HG03521 (cell line): Measurements from ENCODE around the gene PLIN5.

Source experiments
- ATAC-seq: cut with Tn5 transposase; IDR thresholded peaks from one replicate; pipeline ENCODE4 v1.9.1; 2021; ENCODE audit warnings: mild to moderate bottlenecking, moderate library complexity; ENCODE audit not compliant: unreplicated experiment

The PLIN5 gene

DNA sequence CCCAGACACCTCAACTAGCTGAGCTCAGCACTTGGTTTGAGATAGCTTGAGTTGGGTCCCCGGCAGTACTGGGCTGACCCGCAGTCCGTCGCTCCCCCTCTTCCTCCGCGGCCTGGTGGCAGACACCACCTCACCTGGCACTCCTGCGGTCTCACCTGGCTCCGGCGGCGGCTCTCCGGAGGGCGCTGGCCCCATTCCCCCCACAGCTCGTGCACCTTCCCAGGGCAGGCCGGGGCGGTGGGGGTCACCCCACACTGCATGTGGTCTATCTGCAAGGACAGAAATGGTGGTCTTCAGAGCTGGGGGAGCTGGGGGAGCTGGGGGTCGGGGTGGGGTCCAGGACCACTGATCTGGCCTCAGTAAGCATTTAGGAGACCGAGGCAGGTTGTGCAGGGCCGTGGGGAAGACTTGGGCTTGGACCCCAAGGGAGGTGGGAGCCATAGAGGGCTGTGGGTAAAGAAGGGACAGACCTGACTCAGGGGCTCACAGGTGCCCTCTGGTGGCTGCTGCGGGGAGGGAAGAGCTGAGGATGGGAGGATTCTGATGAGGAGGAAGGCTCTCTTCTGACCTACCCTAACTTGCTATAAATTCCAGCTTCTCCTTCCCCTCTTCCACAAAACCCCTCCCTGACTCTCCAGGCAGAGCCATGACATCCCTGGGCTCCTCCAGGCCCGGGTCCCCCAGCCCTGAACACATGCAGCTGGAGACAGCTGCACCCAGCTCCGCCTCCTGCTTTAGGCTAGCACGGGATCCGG, 10.0 kb downstream of the PLIN5 start:
- ATAC-seq = no peak

DNA sequence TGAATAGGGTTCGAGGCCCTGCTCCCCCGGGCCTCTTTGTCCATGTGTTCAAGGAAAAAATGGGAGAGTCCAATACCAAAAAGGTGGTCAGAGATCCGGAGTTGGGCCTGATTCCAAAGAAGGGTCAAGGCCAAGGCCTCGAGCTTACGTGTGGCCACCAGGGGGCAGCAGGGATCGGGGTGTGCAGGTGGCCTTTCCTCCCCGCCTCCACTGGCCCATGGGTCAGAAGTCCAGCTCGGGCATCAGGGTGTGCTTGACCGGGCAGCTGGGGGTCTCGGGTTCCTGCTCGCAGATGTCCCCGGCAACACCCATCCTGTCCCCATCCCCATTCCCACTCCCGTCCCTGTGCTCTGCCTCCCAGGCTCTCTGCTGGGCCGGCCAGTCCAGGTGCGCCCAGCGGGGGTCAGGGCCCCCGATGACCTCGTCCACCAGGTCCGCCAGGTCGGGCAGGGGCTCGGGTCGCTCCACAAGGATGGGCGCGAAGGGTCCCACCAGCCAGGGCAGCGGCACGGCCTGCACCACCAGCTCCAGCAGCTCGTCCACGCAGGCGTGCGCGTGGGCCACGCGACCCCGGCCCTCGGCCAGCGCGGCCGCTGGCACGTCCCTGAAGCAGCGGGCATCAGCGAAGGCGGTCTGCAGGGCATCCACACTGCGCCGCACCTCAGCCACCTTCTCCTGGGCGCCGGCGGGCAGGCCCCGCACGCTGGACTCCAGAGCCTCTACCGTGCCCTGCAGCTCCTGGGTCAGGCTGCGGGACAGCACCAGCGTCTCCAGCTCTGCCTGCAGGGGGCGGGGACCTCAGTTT, 11.5 kb downstream of the PLIN5 start:
- ATAC-seq = no peak

DNA sequence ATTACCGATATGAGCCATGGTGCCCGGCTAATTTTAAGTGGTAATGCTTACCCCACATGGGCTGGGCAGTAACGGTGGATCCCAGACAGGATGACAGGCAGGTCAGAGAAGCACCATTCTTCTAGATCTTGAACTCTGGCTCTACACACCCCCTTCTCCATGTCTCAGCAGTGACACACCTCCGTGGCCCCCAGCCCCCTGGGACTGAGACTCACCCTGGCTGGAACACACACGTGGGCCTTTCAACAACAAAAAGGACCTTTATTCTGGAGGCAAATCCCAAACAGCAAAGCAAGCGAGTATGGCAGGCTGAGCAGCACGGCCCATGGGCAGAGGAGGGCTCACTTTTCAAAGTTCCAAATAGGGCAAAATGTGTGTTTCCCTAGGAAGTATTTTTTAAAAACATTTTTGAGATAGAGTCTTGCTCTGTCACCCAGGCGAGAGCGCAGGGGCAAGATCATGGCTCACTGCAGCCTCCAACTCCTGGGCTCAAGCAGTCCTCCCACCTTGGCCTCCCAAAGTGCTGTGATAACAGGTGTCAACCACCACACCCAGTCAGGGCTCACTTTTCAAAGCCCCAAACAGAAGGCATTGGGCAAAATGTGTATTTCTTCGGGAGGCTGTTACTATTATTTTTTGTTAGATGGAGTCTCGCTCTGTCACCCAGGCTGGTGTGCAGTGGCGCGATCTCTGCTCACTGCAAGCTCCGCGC, 12.6 kb downstream of the PLIN5 start:
- no peak for ATAC-seq

DNA sequence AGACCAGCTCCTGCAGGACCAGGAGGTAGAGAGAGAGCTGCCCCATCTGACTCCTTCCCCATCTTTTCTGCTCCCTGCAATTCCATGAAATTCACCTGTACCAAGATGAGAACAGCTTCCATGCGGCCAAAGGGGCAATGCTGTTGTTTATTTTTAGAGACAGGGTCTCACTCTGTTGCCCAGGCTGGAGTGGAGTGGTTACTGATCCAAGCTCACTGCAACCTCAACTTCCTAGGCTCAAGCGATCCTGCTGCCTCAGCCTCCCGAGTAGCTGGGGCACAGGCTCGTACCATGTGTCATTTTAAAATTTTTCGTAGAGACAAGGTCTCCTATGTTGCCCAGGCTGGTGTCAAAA, 13.2 kb downstream of the PLIN5 start:
- no peak for ATAC-seq

DNA sequence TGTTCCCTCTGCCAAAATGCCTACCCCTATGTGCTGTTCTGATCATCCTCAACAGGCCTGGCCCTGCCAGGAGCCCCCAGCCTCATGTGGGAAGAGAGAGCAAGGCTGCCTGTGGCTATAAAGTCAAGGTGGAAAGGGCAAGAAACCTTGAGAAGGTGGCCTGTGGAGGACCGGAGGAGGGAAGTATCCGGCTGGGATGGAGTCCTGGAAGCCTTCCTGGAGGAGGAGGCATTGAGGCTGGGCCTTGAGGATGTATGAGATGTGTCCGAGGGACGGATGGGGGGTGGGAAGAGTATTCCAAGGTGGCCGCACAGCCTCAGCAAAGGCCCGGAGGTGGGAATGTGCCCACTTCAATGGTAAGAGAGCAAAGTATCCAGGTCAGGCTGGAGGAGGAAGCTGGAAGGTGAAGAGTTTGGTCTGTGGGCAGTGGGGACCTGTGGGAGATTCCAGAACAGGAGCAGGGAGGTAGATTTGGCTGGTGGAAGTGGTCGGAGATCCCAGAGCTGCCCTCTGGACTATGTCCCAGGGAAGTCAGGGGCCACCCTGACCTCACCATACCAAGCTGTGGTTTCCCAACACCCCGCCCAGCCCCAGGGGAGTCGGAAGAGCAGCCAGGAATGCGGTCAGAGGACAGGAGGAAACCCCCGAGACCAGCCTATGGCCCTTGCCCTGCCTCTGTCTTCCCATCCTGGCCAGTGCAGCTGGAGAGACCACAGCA, 13.7 kb downstream of the PLIN5 start:
- ATAC-seq = no peak

DNA sequence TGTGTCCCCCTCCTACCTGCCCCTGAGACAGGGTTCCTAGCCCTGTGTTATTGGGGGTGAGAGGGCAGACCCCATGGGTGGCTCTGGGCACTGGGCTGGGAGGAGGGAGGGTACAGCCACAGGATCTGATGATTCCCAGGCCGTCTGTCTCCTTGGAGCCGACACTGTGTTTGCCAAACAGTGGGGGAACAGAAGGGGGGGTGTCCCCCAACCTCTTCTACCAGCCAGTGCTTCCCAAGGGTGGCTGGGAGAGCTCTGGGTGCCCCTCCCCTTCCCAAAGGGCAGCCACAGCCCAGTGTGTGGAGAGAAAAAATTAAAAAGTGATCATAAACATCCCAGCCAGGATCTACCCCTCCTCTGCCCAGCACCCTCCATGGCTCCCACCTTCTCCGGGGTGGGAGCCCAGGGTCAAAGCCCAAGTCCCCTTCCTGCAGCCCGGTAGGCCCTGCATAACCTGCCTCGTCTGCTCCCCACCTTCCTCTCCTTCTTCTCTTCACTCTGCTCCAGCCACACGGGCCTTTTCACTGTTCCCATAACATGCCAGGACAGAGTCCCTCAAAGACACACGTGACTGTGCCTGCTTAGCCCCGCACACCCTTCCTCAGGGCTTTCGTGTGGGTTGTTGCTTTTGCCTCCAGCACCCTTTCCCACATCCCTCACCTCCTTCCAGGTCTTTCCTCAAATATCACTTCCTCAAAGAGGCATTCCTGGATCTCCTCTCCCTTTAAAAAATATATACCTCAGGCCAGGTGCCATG, 15.3 kb downstream of the PLIN5 start:
- no peak for ATAC-seq

DNA sequence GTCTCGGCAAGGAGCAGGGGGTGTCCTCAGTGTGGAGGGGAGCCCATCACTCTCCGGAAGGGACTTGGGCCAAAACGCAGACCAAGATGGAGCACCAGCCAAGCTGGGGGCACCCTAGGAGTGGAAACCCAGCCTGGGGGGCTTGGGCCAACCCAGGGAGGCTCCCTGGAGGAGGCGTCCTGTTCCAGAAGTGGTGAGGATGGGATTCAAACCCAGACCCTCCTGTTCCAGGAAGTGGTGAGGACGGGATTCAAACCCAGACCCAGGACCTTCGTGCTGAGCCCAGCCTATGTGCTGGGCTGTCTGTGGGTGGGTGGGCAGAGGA, 15.9 kb downstream of the PLIN5 start:
- ATAC-seq = no peak

DNA sequence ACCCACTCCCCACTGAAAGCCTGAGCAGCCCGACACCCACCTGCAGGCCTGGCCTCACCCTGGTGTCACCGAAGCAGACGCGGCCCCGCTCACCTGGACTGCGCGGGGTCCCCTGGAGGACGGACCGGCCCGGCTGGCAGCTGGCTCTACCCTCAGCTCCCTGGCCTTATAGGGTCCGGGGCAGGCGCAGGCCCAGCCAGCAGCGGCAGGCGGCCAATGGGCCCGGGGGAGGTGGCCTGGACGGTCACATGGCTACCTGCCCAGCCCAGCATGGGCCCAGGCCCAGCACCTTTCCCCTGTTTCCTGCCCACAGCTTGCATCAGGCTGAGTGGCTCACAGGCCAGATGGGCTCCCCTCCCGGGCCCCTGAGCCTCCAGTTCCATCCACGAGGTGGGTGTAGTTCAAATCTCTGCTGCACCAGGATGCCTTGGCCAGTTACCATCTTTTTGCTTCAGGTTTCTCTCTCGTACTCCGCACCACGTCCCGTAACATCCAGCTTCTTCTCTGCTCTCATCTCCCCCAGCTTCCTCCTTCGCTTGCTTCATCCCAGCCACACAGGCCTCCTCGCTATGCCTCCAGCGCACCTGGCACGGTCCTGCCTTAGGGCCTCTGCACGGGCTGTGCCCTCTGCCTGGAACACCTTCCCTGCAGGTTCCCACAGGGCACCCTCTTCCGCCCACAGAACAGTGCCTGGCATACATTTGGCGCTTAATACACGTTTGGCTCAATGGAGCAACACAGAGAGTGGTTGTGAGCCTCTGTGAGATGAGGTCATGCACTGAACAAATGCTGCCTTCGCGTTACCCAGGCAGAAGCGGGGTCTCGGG, 16.5 kb downstream of the PLIN5 start, which contains the start of gene PLIN4:
TSS of gene PLIN4 (minus strand) at position 142 of the 827 bp plus-strand sequence. CDS start 214 bp downstream, outside the sequence.
- ATAC-seq = no peak

DNA sequence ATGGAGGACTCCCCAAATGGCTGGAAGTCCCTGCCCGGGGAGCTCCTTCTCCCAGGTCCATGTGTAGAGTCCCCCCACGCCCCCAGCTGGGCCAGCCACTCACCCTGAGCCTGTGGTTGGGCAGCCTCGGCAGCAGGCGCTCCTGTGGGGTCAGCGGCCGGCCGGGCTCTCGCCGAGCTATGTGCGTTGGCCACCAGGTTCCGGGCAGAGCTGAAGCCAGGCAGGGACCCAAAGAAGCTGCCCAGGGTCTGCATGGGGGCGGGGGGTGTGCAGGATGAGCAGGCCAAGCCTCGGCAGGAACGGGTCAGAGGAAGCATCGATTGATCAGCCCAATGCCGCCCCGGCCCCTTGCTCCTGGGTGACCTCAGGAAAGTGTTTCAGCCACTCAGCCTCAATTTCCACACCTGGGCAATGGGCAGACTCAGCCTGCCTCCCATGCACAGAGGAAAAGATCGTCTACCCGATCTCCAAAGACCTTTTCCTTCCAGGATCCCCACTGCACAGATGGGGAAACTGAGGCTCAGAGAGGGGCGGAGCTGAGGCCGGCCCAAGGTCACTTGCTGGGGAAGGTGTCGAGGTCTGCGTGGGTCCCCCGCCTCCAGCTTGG, 17.5 kb downstream of the PLIN5 start:
- no peak for ATAC-seq

DNA sequence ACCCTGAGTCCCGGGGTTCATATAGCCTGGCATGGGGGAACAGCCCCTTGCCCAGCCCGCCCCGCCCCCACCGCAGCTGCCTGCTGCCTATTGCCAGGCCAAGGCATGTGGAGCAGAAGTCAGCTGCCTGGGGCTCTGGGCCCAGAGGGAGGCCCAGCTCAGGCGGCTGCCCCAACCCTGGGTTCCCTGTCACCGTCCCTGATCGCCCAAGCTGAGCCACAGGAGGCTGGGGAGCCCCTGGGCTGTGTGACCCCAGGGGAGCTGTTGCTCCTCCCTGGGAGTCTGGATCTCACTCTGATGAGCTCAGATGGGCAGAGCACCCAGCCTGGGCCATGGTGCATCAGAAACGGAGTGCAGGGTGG, 18.1 kb downstream of the PLIN5 start:
- no peak for ATAC-seq

DNA sequence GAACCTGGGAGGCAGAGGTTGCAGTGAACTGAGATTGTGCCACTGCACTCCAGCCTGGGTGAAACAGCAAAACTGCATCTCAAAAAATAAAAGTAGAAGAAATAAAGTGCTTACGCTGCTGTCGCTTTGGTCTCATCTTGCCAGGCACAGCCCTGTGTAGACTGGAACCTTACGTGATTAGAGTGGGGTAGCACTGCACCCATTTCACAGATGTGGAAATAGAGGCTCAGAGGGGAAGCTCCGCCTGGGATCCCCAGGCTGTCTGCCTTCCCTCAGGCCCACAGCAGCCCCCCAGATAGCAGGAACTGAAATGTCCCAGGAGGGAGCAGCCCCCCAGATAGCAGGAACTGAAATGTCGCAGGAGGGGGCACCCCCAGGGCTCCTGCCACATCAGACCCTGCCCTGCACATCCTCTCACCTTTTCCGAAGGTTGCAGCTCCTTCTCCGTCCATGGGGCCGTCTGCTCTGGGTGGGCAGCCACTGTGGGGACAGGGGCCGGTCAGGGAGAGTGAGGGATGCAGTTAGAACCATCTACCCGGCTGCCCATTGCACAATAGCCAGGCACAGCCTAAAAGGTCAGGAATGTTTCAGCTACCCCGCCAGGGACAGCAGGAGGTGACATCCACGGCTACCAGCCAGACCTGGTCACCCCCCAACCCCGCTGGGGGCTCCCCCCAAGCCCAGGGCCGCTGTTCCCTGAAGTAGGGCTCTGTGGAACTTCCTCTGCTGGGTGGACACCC, 18.7 kb downstream of the PLIN5 start:
- no peak for ATAC-seq

DNA sequence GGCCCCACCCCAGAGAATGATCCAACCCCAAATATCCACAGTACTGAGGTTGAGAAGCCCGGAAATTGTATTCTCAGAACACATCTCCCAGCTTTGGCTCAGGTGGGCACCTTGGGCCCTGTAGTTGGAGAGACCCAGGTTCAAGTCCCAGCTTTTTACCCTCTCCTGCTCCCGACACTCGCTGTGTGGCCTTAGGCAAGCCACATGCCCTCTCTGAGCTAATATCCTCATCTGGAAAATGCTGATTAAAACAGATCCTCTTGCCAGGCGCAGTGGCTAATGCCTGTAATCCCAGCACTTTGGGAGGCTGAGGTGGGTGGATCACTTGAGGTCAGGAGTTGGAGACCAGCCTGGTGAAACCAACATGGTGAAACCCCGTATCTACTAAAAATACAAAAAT, 19.3 kb downstream of the PLIN5 start:
- no peak for ATAC-seq

DNA sequence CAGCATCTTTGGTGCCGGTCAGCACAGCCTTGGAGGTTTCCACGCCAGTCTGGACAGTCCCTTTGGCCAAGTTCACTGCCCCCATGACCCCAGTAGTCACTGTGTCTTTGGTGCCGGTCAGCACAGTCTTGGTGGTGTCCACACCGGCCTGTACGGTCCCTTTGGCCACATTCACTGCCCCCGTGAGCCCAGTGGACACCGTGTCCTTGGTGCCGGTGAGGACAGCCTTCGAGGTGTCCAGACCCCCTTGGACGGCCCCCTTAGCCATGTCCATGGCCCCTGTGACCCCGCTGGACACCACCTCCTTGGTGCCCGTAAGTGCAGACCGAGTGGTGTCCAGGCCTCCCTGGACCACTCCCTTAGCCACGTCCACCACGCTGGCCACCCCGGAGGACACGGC, 21.8 kb downstream of the PLIN5 start:
- ATAC-seq = no peak

DNA sequence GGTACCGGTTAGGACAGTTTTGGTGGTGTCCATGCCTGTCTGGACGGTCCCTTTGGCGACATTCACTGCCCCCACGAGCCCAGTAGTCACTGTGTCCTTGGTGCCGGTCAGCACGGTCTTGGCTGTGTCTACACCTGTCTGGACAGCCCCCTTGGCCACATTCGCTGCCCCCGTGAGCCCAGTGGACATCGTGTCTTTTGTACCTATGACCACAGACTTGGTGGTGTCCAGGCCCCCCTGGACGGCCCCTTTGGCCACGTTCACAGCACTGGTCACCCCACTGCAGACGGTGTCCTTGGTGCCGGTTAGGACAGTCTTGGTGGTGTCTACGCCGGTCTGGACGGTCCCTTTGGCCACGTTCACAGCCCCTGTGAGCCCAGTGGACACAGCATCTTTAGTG, 23.0 kb downstream of the PLIN5 start:
- ATAC-seq = no peak

DNA sequence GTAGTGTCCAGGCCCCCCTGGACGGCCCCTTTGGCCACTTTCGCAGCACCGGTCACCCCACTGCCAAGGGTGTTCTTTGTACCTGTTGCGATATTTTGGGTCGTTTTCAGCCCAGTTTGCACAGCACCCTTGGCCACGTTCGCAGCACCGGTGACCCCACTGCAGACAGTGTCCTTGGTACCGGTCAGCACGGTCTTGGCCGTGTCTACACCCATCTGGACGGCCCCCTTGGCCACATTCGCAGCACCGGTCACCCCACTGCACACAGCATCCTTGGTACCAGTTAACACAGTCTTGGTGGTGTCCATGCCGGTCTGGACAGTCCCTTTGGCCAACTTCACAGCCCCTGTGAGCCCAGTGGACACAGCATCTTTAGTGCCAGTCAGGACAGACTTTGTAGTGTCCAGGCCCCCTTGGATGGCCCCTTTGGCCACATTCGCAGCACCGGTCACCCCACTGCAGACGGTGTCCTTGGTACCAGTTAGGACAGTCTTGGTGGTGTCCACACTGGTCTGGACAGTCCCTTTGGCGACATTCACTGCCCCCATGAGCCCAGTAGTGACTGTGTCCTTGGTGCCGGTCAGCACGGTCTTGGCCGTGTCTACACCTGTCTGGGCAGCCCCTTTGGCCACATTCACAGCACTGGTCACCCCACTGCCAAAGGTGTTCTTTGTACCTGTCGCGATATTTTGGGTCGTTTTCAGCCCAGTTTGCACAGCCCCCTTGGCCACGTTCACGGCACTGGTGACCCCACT, 23.5 kb downstream of the PLIN5 start:
- ATAC-seq = no peak

DNA sequence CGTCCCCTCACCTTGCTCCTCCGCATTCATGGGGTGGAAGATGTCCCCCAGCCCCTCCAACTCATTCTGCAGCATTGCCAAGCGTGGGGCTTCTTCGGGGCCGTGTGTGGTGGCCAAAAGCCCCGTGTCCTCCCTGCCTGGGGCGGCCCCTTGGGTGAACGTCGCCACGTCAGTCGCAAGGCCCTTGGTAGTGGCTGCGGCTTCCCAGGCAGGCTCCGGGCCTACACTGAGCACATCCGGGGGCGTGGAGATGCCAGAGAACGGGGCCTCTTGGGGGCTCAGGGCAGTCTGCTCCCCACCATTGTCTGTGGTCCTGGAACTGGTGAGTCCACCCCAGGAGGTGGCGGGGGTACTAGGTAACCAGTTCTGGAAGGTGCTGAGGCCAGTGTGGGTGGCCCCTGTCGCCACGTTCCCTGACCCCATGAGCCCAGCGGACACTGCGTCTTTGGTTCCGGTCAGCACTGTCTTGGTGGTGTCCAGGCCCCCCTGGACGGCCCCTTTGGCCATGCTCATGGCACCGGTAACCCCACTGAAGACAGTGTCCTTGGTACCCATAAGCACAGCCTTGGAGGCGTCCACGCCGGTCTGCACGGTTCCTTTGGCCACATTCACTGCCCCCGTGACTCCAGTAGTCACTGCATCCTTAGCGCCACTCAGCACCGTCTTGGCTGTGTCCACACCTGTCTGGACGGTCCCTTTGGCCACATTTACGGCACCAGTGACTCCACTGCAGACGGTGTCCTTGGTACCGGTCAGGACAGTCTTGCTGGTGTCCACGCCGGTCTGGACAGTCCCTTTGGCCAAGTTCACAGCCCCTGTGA, 24.4 kb downstream of the PLIN5 start:
- ATAC-seq = no peak

DNA sequence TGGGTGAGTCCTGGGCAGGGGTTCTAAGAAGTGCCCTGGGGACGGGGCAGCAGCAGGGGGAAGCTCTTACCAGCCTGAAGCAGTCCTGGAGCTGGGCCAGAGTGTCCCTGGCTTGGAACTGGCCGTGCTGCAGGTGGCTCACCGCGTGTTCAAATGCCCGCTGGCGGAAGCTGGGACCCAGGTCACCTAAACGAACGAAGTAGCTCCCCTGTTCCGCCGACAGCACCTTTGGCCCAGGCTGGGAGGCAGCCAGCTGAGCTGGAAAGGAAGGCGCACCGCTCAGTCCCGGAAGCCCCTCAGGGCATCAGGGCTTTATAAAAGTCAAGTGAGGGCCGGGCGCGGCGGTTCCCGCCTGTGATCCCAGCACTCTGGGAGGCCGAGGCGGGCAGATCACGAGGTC, 26.3 kb downstream of the PLIN5 start:
- no peak for ATAC-seq
